HG03342 (cell line): ENCODE measurements around the gene YDJC.
"Not testable (repeated sequence)": the region's sequence is repeated elsewhere in the genome, so short reads cannot be mapped to it uniquely, and the experiment has no call there.

ENCODE experiments used
- ATAC-seq: cut with Tn5 transposase; IDR thresholded peaks from one replicate; pipeline ENCODE4 v1.9.1; 2021; ENCODE audit warnings: mild to moderate bottlenecking, moderate library complexity; ENCODE audit not compliant: unreplicated experiment

The YDJC gene

GRCh38 chr22:21652010-21652546 is 22.3 kb upstream of the YDJC start:
- peak; percentile 85 for ATAC-seq

GRCh38 chr22:21651521-21652009 is 21.7 kb upstream of the YDJC start:
- ATAC-seq, result peak; percentile 19

GRCh38 chr22:21650823-21651520 is 21.1 kb upstream of the YDJC start:
- ATAC-seq, result no peak

- no peak for ATAC-seq
Measured at GRCh38 chr22:21650280-21650679, 20.5 kb upstream of the YDJC start.

- no peak for ATAC-seq
Measured at GRCh38 chr22:21646608-21647590, 17.1 kb upstream of the YDJC start.

GRCh38 chr22:21645513-21645912 is 15.7 kb upstream of the YDJC start:
- ATAC-seq, result not testable (repeated sequence)

GRCh38 chr22:21643533-21644357 is 13.9 kb upstream of the YDJC start:
- ATAC-seq, result no peak

- no peak for ATAC-seq
Measured at GRCh38 chr22:21642584-21643448, 13.0 kb upstream of the YDJC start.

- peak; percentile 85 for ATAC-seq
Measured at GRCh38 chr22:21641789-21642583, 12.2 kb upstream of the YDJC start, which contains the start of gene SDF2L1. Gene SDF2L1, plus strand, starts transcription at chr22:21642302. Its CDS starts 35 bp downstream, at chr22:21642337.

GRCh38 chr22:21641417-21641788 is 11.6 kb upstream of the YDJC start:
- no peak for ATAC-seq

- ATAC-seq, result no peak
Measured at GRCh38 chr22:21640810-21641209, 11.0 kb upstream of the YDJC start.

- ATAC-seq, result no peak
Measured at GRCh38 chr22:21639359-21639758, 9.5 kb upstream of the YDJC start.

- not testable (repeated sequence) for ATAC-seq
Measured at GRCh38 chr22:21637450-21637849, 7.6 kb upstream of the YDJC start.

GRCh38 chr22:21636629-21637218 is 6.9 kb upstream of the YDJC start:
- no peak for ATAC-seq

GRCh38 chr22:21635771-21636510 is 6.1 kb upstream of the YDJC start:
- no peak for ATAC-seq

- no peak for ATAC-seq
Measured at GRCh38 chr22:21634844-21635243, 5.0 kb upstream of the YDJC start.

- no peak for ATAC-seq
Measured at GRCh38 chr22:21634081-21634480, 4.3 kb upstream of the YDJC start.

- no peak for ATAC-seq
Measured at GRCh38 chr22:21633481-21633880, 3.7 kb upstream of the YDJC start.
